ENCODE results near the gene TCN1.
"Not testable (repeated sequence)": the region's sequence is repeated elsewhere in the genome, so short reads cannot be mapped to it uniquely, and the experiment has no call there.

Gene TCN1

DNA sequence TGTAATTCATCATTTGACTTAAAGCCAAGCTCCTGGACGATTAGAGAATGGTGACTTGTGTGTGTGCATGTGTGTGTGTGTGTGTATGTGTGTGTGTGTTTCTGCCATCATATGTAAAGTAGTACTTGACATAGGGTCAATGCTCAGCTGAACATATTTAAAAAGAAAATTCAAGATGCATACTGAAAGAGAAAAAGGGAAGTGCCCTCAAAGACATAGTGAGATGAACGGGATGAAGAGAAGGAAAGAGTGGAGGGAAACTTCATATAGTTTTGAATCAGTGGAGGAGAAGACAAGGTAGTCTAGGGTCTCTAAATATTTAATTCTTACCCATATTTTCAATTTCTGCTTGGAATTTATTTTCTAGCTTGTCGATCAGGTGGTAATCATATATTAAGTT, 4.0 kb downstream of the TCN1 start:
- no peak for DNase-seq (ENCODE audit: low read depth)
- in situ Hi-C loops (cut with HindIII; ENCODE audit: low sequenced_read_pairs): no loop called here
- TF ChIP-seq, protein P1, sequence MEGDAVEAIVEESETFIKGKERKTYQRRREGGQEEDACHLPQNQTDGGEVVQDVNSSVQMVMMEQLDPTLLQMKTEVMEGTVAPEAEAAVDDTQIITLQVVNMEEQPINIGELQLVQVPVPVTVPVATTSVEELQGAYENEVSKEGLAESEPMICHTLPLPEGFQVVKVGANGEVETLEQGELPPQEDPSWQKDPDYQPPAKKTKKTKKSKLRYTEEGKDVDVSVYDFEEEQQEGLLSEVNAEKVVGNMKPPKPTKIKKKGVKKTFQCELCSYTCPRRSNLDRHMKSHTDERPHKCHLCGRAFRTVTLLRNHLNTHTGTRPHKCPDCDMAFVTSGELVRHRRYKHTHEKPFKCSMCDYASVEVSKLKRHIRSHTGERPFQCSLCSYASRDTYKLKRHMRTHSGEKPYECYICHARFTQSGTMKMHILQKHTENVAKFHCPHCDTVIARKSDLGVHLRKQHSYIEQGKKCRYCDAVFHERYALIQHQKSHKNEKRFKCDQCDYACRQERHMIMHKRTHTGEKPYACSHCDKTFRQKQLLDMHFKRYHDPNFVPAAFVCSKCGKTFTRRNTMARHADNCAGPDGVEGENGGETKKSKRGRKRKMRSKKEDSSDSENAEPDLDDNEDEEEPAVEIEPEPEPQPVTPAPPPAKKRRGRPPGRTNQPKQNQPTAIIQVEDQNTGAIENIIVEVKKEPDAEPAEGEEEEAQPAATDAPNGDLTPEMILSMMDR (IDR thresholded peaks at IDR 0.05; ENCODE audit: low read depth, low read length, missing control alignments): no peak
- no peak overlapping the region for H3K4me3 ChIP-seq (ENCODE audit: low read depth, low read length)

DNA sequence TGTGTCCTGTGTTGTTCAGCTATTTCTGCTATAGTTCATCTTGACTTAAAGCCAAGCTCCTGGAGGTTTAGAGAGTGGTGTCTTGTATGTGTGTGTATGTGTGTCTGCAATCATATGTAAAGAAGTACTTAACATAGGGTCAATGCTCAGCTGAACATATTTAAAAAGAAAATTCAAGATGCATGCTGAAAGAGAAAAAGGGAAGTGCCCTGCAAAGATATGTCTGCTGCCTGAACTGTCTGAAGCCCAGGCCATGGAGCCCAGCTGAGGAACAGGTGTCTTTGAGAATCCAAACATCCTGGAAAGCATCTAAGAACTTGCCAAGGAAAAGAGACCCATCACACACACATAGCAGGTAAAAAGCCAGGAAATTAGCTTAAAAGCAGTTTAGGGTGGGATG, 6.6 kb downstream of the TCN1 start:
- in situ Hi-C loops (cut with HindIII; ENCODE audit: low sequenced_read_pairs): no loop called here
- no peak for DNase-seq (ENCODE audit: low read depth)
- H3K4me3 ChIP-seq (ENCODE audit: low read depth, low read length): no peak overlapping the region
- TF ChIP-seq, protein P1 (IDR thresholded peaks at IDR 0.05; ENCODE audit: low read depth, low read length, missing control alignments): no peak

DNA sequence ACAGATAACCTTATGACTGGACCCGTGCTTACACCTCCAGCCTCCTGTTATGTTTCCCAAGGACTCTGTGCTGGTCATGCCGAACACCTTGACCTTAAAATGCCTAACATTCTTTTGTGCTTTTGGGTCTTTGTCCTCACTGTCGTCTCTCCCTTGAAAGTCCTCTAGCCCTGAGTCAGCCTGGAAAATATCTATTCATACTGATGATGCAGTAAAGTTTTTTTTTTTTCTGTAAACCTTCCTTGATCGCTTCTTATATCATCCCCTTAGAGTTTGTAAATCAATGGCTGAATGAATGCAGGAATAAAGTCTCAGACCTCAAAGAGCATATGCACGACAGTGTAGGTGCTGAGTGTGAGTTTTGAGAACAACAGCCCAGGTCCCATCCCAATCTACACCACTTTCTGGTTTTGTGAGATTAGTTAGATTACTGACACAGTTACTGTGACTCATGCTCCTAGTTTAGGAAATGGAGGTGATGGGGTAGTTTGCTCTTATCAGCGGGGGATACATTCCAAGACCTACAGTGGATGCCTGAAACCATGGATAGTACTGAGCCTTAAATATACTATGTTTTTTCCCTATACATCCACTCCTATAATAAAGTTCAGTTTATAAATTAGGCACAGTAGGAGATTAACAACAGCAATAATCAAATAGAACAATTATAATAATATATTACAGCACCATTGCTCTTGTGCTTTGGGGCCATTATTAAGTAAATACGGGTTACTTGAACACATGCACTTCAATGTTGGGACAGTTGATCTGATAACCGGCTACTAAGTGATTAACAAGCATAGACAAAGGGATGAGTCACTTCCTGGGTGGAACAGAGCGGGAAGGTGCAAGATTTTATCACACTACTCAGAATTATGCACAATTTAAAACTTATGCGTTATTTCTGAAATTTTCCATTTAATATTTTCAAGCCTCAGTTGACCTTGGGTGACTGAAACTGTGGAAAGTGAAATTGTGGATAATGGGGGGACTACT, 8.6 kb downstream of the TCN1 start:
- in situ Hi-C loops (cut with HindIII; ENCODE audit: low sequenced_read_pairs): no loop called here
- no peak overlapping the region for H3K4me3 ChIP-seq (ENCODE audit: low read depth, low read length)
- no peak for DNase-seq (ENCODE audit: low read depth)
- TF ChIP-seq, protein P1 (IDR thresholded peaks at IDR 0.05; ENCODE audit: low read depth, low read length, missing control alignments): no peak

DNA sequence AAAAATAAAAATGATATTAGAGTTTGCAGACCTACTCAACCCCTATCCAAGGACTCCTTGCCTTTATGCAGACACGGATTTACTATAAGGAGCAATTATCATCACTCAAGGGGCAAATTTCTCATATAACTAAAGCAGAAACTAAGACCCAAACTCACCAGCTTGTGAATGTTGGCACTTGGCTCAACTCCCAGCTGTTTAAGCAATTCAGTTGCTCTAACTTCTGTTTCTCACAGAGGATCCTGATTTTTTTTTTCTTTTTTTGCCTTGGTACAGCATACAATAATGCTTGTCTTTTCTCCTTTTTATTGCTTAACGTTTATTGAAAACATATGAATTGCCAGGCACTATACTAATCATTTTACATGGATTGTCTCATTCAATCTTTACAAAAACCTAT, 11.4 kb downstream of the TCN1 start:
- in situ Hi-C loops (cut with HindIII; ENCODE audit: low sequenced_read_pairs): no loop called here
- no peak for DNase-seq (ENCODE audit: low read depth)
- H3K4me3 ChIP-seq (ENCODE audit: low read depth, low read length): no peak overlapping the region
- TF ChIP-seq, protein P1 (IDR thresholded peaks at IDR 0.05; ENCODE audit: low read depth, low read length, missing control alignments): no peak

DNA sequence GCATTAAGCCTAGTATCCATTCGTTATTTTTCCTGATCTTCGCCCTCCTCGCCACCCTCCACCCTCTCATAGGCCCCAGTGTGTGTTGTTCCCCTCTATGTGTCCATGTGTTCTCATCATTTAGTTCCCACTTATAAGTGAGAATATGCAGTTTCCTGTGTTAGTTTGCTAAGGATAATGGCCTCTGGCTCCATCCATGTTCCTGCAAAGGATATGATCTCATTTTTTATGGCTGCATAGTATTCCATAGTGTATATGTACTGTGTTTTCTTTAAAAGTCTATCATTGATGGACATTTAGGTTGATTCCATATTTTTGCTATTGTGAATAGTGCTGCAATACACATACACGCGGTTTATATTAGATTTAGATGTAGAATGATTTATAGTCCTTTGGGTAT, 14.9 kb downstream of the TCN1 start:
- H3K4me3 ChIP-seq (ENCODE audit: low read depth, low read length); DNase-seq (ENCODE audit: low read depth); in situ Hi-C loops (cut with HindIII; ENCODE audit: low sequenced_read_pairs): not testable (repeated sequence)

DNA sequence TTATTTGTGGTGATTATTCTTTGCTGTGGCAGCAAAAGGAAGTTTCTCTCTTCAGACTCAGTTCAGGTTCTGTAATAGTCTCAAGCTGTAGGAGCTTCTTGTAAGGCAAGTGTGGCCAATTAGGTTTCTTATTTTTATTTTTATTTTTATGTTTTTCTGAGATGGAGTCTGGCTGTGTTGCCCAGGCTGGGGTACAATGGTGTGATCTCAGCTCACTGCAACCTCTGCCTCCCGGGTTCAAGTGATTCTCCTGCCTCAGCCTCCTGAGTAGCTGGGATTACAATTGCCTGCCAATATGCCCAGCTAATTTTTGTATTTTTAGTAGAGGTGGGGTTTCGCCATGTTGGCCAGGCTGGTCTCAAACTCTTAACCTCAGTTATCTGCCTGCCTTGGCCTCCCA, 16.7 kb downstream of the TCN1 start:
- DNase-seq (ENCODE audit: low read depth); in situ Hi-C loops (cut with HindIII; ENCODE audit: low sequenced_read_pairs); H3K4me3 ChIP-seq (ENCODE audit: low read depth, low read length): not testable (repeated sequence)

DNA sequence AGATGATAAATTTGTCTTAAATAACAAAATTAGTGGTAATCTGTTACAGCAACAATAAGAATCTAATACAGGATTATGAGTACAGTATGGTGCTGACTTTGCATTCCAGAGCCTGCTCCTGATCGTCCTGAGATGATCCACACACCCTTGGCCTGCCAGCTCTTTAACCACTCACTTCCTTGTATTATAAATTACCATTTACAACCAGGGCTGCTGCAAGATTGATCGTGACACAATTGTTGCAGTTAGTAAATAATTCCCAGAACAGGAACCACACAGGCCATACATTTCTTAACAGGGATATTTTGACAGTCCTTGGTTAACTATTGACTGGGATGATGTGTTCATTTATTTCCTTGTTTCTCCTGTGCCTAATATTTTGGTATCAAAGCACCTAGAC, 17.2 kb downstream of the TCN1 start:
- in situ Hi-C loops (cut with HindIII; ENCODE audit: low sequenced_read_pairs): no loop called here
- TF ChIP-seq, protein P1 (IDR thresholded peaks at IDR 0.05; ENCODE audit: low read depth, low read length, missing control alignments): no peak
- no peak for DNase-seq (ENCODE audit: low read depth)
- H3K4me3 ChIP-seq (ENCODE audit: low read depth, low read length): no peak overlapping the region

DNA sequence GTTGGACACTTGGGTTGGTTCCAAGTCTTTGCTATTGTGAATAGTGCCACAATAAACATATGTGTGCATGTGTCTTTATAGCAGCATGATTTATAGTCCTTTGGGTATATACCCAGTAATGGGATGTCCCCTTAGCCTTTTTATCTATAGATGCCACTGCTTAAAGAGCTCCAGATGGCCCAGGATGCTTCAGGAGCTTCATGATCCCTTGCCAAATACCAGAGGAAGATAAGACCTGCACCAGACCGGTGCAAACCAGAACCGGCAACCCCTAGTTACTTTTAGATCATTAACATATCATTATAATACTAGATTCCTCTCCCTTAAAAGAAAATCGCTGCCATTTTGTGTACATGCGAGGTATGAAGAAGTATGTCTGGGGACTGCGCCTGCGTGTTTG, 17.8 kb downstream of the TCN1 start:
- H3K4me3 ChIP-seq (ENCODE audit: low read depth, low read length); DNase-seq (ENCODE audit: low read depth); in situ Hi-C loops (cut with HindIII; ENCODE audit: low sequenced_read_pairs): not testable (repeated sequence)

Data from astrocyte of the cerebellum (primary cell).